GM19043 (cell line): ENCODE measurements around the gene CUL2.
"Not testable (repeated sequence)": the region's sequence is repeated elsewhere in the genome, so short reads cannot be mapped to it uniquely, and the experiment has no call there.

Source experiments
- ATAC-seq: cut with Tn5 transposase; IDR thresholded peaks from one replicate; pipeline ENCODE4 v1.9.1; 2021; ENCODE audit warnings: low read depth; ENCODE audit not compliant: unreplicated experiment

Gene CUL2

DNA sequence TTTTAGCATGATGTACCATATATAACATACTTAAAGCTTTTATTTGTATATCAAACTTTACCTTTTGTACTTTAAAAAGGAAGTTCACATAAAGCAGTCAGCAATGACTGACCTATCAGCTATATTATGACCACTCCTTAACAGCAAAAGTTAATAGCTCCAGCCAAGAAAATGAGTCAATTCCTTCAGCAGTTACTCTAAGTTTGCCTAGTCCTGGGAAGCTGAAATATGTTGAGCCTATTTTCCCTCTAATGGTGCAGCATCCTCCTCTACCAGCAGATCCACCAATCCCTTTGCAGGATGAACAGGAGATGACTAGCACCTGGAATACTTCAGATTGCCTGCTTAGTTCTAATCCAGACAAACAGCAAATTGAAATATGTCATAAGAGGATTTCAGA is 64.2 kb downstream of the CUL2 start:
- no peak for ATAC-seq

DNA sequence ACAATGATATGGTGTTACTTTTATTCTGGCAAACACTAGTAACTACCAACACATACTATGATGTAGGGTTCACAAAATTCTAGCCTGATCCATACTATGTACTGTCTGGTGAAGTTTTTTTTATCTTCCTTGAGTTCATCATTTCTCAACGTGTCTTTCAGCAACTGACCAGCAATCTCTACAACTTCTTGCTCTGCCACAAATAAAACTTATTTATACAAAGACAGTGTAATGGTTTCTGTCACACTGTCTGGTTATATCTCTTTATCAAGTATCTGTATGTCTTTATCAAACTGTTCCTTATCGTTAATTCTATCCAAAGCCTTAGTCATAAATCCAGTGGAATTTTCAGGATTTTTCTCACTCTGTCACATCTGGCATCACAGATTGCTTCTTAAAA is 69.7 kb downstream of the CUL2 start:
- ATAC-seq: no peak

DNA sequence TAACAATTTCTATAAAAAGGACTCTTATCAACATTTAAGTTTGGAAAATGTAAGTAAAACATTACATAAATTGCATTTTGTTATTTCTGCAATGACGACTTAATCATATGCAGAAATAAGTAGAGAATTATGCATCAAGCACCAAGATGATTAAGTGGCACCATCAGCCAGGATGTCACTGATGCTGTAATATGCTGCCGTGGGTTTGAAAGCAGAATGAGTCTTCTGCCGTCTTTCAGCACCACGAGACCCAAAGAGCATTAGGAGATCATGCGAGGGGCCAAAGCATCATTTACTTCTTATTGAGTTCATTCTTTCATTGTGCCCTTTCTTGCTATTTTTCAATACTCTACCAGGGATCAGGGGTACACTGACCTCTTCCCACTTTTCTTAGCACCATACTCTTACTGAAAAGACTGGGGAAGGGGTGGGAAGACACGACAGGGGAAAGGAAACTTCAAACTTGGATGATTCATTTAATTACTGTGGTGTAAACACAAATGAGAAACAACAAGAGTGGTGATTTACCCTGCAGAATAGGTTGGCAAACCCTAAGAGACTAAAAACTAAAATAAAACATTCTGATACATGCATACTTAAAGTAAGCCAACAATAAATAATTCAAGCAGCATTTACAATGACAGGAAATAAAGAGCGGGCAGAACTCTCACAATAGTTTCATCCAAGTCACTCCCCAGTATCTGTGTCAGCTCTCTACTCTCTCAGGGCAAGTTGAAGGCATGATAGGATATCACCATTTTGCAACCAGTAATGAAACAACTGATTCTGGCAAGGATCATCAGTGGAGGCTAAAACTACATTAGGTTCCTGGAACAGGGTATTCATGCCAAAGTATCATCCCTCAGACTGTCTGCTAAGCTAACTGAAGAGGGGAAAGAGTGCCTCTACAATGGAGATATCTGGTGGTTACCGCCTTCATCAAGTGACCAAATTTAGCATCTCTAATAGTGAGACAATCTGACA is 70.8 kb downstream of the CUL2 start:
- no peak for ATAC-seq

- no peak for ATAC-seq
Measured at GRCh38 chr10:35017608-35018007, 72.5 kb downstream of the CUL2 start.

DNA sequence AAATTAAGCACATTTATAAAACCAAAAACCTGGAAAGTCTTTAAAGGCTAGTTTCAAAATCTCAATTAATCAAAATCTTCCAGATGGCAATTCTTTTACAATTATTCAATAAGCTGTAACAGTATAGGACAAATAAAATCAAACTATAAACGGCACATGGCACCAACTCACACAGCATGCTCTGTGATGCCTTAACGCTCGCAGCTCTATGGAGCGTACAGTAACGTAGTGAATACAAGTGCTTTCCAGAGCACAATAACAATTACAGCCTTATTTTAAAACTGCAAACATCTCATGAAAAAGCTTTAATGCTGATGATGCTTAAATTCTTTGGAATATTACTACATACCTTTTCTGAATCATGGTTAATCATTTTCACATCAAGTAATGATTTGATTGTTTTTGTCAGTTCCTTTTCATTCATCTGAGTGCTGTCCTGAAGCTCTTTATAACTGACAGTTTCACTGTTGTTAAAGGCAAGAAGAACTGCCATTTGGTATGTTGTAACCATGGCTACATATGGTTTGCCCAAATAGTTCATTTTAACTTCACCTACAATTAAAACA is 74.2 kb downstream of the CUL2 start:
- ATAC-seq: no peak

DNA sequence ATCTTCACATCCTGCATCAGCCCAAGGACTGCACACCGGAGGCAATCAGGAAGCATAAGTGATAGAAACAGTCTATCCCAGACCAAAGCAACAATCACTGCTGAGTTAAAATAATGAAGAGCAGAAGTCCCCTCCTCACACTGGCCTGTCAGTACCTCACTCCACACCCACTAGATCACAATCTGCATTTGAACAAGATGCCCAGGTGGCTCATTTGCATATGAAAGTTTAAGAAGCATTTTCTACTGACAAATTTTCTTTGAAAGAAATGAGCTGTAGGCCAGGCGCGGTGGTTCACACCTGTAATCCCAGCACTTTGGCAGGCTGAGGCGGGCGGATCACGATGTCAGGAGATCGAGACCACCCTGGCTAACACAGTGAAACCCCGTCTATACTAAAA is 77.4 kb downstream of the CUL2 start:
- ATAC-seq: no peak

GRCh38 chr10:35011771-35012191 is 78.4 kb downstream of the CUL2 start:
- no peak for ATAC-seq

DNA sequence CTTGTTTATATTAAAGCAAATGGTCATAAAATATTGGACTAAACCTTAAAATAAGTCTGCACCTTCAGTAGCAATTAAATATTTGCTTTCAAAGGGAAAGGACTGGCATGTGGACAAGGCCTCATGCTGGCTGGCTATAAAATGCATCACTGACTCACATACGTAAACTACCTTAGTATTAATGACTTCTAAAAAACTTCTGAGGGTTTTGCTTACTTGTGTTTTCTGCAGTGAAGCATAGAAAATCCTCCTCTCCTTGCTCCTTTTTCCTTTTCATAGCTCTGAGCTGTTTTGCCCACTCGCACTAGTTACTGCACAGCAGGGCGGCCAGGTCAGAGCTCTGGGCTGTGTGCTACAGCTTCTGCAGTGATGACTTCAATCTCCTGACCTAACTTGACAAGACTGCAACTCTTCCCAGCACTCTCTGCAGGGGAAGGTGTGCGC is 82.3 kb downstream of the CUL2 start:
- no peak for ATAC-seq

- no peak for ATAC-seq
Measured at GRCh38 chr10:35006836-35007235, 83.3 kb downstream of the CUL2 start.

DNA sequence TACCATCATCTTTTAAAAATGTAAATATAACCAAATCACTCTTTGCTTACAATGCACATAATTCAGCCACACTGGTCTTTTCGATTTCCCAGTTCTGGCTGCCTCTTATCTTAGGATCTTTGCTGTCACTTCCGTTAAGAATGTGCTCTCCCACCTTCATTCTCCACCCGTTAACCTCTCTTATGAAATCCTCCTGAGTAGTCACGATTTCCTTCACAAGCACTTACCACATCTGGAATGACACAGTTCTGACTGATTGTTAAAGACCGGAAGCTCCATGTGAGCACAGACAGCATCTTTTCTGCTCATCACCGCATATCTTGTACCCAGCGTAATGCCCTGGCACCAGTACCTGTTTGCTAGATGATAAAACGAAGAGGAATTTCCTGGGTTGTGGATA is 84.3 kb downstream of the CUL2 start:
- no peak for ATAC-seq

DNA sequence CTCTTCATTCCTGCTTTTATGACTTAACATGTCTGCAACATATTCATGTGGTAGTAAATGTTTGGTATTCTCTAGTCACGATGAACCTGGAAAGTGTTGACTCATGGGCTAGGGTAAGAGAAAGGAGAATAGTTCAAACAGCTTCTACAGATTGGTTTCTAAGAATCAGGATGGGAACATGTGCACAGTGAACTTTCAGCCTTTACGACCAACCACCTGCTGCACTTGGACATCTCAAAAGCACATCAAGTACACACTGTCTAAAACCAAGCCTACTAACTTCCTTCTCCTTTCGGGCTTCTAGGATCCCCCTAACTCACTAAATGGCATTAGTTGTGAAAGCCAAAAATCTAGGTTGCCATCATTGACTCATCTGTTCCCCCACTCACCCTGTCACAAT is 85.5 kb downstream of the CUL2 start:
- no peak for ATAC-seq

GRCh38 chr10:35003906-35004305 is 86.2 kb downstream of the CUL2 start:
- no peak for ATAC-seq

- no peak for ATAC-seq
Measured at GRCh38 chr10:35000936-35001335, 89.2 kb downstream of the CUL2 start.

DNA sequence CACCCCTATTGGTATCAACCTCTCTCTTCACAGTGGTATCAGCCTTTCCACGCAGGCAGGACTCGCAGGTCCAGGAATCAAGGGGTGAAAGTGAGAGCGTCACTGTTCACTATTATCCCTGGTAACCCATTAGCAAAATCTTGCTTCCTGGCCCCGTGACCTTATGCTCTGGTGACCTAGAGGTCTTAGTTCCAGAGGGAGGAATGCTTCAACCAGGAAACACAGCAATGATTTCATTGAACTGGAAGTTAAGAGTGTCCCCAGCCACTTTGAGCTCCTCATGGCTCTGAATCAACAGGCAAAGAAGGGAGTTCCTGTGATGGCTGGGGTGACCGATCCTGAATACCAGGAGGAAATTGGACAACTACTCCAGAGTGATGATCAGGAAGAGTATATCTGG is 90.6 kb downstream of the CUL2 start:
- ATAC-seq: no peak

- no peak for ATAC-seq
Measured at GRCh38 chr10:34998940-34999339, 91.2 kb downstream of the CUL2 start.

DNA sequence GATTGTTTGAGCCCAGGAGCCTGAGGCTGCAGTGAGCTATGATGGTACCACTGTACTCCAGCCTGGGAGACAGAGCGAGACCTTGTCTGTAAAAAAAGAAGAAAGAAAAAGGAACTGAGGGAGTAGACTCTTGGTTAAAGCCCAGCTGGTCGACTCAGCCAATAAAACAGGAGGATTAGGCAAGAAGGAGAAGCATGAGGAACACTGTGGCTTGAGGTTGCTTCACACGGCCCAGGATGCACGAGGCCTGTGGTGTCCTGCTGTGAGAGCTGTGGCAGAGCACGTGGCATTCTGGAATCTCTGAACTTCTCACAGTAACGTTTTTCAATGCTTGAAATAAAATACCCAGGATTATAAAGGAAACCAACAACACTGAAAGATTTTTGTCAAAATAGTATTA is 93.3 kb downstream of the CUL2 start:
- no peak for ATAC-seq

DNA sequence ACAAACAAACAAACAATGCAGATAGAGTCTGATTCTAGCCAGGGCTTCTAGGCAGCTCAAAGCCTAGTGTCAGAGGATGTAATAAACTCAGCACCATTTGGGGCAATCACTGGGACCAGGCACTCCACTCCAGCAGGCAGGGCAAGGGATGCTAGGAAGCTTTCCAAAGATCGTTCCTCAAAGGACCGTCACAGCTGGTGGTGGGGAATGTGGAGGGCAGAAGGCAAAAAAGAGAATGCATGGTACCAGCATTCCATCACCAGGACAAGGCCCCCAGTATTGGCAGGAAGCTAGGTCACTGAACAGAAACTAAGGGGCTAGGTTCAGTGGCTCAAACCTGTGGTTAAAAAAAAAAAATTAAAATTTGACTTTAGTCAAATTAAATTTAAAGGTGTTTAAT is 94.2 kb downstream of the CUL2 start:
- no peak for ATAC-seq

- ATAC-seq: peak; percentile 90
Measured at GRCh38 chr10:34994565-34995142, 95.5 kb downstream of the CUL2 start.

DNA sequence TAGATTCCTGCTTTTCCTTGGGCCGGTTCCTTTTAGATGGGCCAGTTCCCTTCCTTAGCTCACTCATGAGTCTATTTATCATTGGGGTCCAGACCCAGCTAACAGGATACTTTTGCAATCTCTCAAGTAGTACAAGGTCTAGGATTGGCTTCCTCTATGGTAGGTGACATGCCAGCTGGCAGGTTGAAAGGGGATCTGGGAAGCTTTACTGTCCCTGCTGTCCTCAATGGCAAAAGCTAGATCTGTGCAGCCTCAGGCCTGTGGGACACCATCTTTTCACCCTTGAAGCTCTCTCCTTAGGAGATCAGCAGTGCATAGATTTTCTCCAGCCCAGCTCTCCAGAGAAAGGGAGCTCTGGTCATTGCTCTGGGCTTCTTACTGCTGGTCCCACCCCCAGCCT is 96.4 kb downstream of the CUL2 start:
- no peak for ATAC-seq

DNA sequence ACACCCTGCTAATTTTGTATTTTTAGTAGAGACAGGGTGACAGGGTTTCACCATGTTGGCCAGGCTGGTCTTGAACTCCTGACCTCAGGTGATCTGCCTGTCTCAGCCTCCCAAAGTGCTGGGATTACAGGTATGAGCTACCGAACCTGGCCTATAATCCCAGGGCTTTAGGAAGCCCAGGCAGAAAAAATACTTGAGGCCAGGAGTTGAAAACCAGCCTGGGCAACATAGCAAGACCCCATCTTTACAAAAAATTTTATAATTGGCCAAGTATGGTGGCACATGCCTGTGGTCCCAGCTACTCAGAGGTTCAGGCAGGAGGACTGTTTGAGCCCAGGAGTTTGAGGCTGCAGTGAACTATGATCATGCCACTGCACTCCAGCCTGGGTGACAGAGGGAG is 99.0 kb downstream of the CUL2 start:
- not testable (repeated sequence) for ATAC-seq

- no peak for ATAC-seq
Measured at GRCh38 chr10:34988397-34989067, 101.6 kb downstream of the CUL2 start.
